GM13976 (cell line): ENCODE results near the gene RELCH.
A peak's percentile ranks its signal among the peaks of the same experiment; 100 is the strongest.

Experiments used
- DNase-seq: peaks from one replicate; pipeline ENCODE4 v3.0.0; 2012; ENCODE audit warnings: low spot score
- in situ Hi-C: fragments of 300-500 bp; cut with MboI; formaldehyde crosslinking; loops from one replicate; pipeline ENCODE4 v1.12.0; 2022; ENCODE audit warnings: low sequenced_read_pairs, mixed read lengths, inconsistent platforms; ENCODE audit not compliant: unreplicated experiment
- TF ChIP-seq, protein P1 (sequence below): IDR thresholded peaks from 2 replicates; pipeline ENCODE4 v1.5.1; 2012; ENCODE audit warnings: borderline replicate concordance, mild to moderate bottlenecking; ENCODE audit not compliant: insufficient read depth; ENCODE audit errors: extremely low read depth, missing control alignments, control extremely low read depth

The RELCH gene

DNA sequence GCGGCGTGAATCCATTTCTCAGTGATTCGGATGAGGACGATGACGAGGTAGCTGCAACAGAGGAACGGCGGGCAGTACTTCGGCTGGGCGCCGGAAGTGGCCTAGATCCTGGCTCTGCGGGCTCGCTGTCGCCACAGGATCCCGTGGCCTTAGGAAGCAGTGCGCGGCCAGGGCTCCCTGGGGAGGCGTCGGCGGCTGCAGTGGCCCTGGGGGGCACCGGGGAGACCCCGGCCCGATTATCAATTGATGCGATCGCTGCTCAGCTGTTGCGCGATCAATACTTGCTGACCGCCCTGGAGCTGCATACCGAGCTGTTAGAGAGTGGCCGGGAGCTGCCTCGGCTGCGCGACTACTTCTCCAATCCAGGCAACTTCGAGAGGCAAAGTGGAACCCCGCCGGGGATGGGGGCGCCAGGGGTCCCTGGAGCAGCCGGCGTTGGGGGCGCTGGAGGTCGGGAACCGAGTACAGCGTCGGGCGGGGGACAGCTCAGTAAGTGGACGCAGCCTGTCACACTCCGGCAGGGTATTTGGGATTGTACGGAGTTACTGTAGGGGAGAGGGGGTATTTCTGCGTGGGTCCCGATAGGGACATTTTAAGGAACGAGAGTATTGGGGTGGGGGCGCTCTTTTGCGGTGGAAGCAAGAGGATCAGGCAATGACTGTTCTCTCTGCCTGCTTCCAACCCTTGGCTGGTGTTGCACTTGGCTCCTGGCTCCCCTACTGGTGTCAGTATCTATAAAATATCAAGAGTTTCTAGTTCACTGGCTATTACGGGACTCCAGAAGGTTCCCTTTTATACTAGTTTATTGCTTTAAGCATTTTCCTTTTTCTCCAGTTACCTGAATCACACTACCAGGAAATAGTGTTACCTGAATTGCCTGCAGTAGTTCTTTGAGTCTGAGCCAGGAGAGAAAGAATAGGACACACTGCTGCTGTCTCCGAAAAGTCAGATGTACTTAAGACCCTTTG lies 772 bp downstream of the RELCH start:
- in situ Hi-C loops: loop anchor here (25.0 kb wide), 3 partner anchors 249 to 799 kb away; no protein-coding TSS in a partner anchor
- DNase-seq: peak; percentile 25
- TF ChIP-seq, protein P1, sequence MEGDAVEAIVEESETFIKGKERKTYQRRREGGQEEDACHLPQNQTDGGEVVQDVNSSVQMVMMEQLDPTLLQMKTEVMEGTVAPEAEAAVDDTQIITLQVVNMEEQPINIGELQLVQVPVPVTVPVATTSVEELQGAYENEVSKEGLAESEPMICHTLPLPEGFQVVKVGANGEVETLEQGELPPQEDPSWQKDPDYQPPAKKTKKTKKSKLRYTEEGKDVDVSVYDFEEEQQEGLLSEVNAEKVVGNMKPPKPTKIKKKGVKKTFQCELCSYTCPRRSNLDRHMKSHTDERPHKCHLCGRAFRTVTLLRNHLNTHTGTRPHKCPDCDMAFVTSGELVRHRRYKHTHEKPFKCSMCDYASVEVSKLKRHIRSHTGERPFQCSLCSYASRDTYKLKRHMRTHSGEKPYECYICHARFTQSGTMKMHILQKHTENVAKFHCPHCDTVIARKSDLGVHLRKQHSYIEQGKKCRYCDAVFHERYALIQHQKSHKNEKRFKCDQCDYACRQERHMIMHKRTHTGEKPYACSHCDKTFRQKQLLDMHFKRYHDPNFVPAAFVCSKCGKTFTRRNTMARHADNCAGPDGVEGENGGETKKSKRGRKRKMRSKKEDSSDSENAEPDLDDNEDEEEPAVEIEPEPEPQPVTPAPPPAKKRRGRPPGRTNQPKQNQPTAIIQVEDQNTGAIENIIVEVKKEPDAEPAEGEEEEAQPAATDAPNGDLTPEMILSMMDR: no peak

DNA sequence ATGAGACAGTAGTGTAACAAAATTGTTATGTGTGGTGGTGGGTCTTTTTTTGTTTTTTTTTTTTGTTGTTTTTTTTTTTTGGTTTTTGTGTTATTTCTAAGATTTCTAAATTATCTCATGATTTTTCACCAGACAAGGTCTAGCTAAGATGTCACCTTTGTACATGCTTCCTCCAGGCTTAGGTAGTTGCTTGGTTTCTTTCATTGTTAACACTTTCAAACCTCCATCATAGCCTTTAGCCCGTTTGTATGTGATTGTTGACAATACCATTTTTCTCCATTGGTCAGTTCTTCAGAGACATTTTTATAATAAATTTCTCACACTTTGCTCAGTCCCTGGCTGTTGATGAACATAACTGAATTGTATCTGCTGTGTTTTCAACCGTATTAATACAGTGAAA lies 2.2 kb downstream of the RELCH start:
- DNase-seq: no peak
- TF ChIP-seq, protein P1: no peak
- in situ Hi-C loops: loop anchor here (25.0 kb wide), 3 partner anchors 248 to 798 kb away; no protein-coding TSS in a partner anchor

DNA sequence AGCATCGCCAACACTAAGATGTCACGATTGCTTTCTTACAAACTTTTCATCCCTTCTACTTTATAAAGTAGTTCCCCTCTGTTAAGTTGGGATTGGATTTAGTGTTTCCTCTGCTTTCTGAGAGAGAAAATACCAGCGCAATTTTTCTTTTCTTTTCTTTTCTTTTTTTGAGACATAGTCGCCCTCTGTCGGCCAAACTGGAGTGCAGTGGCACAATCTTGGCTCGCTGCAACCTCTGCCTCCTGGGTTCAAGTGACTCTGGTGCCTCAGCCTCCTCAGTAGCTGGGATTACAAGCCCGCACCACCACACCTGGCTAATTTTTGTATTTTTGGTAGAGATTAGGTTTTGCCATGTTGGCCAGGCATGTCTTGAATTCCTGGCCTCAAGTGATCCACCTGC lies 9.0 kb downstream of the RELCH start:
- no peak for DNase-seq
- TF ChIP-seq, protein P1: no peak
- in situ Hi-C loops: loop anchor here (25.0 kb wide), 3 partner anchors 241 to 791 kb away; no protein-coding TSS in a partner anchor

GRCh38 chr18:62196980-62197379 lies 9.9 kb downstream of the RELCH start:
- TF ChIP-seq, protein P1: no peak
- no peak for DNase-seq
- in situ Hi-C loops: loop anchor here (25.0 kb wide), 3 partner anchors 240 to 790 kb away; no protein-coding TSS in a partner anchor

- DNase-seq: no peak
- TF ChIP-seq, protein P1: no peak
- in situ Hi-C loops: loop anchor here (25.0 kb wide), 3 partner anchors 239 to 789 kb away; no protein-coding TSS in a partner anchor
Measured at GRCh38 chr18:62198259-62198658, 11.2 kb downstream of the RELCH start.

DNA sequence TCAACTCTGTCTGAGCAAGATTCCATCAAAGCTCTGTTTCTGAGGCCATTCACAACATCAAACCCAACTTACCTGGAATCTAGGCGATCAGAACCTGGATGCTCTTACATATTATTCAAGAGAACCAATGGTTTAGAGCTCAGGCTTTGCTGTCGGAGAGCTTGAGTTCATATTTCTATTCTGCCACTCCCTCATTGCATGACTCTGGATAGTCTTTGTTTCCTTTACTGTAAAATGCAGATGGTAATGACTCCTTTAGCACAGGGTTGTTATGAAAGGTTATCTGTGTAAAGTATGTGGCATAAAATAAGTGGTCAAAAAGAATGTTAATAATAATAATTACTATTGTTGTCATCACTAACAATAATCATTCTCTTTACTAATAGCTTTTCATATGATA lies 12.6 kb downstream of the RELCH start:
- TF ChIP-seq, protein P1: no peak
- DNase-seq: no peak
- in situ Hi-C loops: loop anchor here (25.0 kb wide), 3 partner anchors 238 to 788 kb away; no protein-coding TSS in a partner anchor
